ENCODE results near the gene NPC2.
A peak's percentile ranks its signal among the peaks of the same experiment; 100 is the strongest.

Gene NPC2

DNA sequence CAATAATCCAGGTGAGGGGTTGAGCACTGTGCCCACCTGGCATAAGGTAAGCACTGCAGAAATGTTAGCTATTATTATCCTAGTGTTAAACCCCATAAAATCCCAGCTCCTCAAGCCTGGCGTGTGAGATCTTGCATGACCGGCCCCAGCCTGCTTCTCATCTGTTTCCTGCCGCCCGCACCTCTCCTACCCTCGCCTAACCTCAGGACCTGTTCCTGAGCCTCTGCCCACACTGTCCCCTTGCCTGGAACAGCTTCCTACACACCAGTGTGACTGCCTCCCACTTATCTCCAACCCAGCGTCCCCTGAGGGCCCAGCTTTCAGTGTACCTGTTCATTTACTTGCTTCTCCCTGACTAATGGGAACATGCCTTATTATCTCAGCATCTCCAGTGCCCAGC, 25.1 kb upstream of the NPC2 start:
- no peak for DNase-seq

DNA sequence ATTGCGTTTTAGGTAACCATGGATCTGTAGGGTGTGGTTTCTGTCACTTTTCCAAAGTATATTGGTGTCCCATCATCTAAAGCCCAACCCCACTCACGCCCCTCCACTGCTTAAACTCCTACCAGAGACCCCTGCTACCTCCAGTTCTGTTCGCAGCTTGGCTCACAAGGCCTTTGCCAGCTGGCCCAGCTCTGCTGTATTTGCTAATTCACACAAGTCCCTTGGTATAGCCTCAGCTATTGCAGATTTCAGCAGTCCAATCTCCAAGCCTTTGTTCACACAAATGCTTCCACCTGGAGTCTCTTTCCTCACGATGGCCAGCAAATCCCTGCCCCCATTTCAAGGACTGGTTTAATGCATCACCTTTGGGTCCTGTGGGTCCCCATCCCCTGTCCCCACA, 24.6 kb upstream of the NPC2 start:
- DNase-seq = no peak

DNA sequence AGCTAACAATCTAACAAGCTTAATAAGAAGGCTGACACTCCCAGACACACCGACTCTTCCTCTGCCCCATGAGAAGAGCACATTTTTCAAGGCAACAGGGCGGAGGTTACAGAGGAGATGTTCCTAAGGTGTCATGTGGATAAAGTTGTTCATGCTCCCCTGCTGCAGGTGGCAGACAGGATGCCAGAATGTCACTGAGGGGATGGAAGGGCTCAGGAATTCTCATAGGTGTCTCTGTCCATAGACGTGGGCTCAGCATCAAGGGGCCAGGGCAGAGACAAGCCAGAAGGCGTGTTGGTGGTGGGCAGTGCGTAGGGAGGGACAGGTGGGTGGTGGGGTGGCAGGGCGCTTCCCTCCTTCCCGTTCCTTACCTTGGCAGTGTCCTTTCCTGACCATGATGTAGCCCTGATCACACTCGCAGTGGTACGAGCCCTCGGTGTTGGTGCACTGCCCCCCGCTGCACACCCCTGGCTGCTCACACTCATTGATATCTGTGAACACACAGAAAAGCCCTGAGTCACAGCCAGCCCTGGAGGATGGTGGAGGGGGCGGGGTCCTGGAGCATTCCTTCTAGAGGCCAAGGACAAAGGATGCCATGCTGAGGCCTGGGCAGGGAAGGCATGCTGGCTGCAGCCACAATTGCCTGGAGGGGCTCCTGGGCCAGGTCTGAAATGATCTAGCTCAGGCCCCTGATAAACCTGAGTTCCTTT, 23.5 kb upstream of the NPC2 start:
- no peak for DNase-seq

DNA sequence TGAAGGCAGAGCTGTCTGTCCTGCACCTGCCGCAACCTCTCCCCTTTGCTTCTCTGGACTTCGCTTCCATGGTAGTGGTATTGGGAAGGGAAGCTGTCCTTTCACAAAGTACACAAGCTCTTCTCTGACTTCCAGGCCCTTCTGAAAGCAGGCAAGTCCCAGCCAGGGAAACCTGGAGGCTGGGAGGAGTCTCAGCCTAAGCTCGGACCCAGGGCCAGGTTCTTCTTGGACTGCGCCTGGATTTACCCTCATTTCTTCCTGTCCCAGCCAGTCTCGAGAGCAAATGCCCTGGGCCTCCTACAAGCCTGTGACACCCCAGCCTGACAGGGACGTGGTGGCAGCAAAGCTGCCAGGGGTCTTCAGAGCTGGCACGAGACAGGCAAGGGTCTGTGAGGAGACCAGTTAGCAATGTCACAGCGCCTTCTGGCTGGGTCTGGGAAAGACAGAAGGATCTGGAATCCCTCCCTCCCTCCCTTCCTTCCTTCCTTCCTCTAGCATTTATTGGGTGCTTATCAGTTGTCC, 22.8 kb upstream of the NPC2 start:
- DNase-seq = no peak

DNA sequence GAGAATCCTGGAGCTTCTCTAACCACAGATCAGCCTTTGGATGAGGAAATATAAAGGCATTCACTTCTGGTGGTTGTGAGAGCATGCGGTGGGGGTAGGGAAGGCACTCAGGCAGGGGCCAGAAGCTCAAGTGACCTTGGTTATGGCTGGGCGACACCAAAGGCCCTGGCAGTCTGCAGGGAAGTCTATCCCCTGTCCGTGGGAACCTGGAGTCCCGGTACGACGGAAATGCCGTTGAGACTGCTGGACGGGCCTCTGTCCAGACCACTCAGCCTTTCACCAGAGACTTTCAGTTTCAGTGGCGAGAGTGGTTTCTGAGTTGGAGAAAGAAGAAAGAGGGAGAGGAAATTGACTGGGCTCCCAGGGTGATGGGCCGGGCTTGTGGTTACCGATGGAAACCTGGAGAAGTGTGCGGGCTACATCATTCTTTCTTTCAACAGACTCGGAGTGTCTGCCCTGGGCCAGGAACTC, 21.4 kb upstream of the NPC2 start:
- DNase-seq = no peak

DNA sequence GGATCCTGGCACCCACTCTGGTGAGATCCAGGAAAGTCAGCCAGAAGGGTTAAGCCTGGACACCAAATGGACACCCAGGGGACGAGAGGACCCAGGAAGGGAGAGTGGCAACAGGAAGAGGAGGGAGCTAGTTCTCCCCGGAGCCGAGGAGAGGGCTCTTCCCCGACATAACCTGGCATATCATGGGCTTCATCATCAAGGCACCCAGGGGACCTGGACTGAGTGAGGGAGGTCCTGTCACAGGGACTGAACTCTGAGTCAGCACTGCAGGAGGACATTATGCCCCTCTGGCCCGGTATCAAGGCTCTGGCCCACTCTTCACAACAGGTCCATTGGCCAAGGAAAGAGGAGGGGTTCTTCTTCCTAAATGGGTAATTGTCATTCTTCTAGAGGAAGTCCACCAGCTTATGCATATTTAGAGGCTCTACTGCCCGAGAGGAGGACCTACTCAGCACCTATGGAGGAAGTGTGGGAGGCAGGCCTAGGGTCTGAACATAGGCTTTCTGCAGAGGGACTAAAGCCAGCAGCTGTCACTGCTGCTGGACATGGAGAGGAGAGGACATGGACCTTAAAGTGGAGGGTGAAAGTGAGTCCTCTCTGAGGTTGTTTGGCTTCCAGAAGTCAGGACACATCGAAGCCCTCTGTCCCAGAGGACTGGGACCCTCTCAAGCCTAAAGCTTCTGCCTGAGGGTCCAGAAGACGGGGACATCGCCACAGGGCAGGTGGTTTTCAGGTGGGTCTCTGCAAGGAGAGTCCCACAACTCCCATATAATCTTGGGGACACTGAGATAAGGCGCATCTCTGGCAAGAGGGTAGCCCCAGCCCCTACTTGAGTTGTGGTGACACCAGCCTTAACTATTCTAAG, 19.1 kb upstream of the NPC2 start:
- no peak for DNase-seq

DNA sequence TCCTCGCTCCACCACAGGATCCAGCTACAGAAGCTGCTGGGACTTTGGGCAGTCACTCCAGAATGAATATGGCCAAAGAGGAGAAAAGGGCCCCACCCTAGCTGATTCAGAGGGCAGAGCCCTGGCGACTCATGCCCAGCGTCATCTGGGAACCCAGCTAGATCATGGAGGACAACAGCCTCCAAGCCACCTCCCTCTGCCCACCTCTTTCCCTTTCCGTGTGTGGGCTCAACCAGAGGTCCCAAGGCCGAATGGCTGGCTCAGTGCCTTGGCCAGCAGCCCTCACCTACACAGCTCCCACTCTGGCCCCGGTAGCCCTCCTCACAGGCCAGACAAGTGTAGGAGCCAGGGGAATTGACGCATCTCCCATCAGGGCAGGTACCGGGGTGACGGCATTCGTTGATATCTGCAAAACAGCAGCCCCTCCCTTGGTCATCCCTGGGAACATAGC, 17.9 kb upstream of the NPC2 start:
- DNase-seq = no peak

DNA sequence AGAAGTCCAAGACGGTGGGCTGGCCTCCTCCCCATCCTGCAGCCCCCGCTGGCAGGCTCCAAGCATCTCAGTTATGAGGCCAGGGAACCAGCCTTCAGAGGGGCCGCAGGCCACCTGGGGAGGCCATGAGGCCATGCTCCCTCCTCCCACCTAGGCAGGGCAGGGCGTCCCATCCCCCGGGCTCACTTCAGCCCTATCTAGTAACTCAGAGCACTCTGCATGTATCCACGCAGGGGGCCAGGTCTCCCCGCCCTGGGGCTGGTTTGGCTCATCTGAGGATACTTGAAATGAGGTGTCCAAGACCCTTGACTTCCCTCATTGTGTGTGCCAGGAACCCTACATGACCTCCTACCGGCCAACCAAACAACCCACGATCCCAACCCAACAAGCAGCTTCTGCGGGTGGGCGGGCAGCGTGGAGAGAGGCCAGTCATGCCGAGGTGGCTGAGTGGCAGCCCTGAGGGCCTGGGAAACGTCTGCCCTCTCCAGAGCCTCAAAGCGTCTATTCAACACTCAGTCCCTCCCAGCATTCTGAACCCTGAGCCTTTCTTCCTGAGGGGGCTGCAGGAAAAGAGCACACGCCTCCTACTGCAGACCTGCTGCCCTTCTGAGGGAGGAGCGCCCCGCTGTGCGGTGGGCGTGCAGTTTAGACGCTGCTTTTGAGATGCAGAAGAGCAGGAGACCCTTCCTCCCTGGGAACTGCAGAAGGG, 17.3 kb upstream of the NPC2 start:
- no peak for DNase-seq

DNA sequence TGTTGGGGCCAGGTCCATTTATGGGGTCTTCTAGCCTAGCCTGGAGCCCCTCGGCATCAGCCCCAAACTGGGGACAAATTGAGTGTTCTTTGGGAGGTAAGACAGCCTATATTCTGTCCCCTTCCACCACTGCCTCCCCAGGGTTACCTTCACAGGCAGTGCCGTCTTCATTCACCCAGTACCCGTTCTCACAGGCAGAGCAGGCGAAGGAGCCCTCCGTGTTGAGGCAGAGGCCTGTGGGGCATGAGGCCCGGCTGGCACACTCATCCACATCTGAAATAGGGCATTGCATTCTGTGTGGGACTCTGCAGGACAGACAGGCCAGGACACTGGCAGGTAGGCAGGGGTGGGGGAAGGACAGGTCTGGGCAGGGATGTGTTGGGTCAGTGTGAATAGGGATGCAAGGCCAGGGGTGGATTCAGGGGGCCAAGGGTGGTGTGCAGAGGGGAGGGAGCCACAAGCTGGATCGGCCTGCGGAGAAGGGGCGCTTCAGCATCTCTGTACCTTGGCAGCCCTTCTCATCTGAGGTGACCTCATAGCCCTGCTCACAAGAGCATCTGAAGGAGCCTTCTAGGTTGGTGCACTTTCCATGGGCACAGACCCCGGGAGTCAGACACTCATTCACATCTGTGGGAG, 16.6 kb upstream of the NPC2 start:
- no peak for DNase-seq

DNA sequence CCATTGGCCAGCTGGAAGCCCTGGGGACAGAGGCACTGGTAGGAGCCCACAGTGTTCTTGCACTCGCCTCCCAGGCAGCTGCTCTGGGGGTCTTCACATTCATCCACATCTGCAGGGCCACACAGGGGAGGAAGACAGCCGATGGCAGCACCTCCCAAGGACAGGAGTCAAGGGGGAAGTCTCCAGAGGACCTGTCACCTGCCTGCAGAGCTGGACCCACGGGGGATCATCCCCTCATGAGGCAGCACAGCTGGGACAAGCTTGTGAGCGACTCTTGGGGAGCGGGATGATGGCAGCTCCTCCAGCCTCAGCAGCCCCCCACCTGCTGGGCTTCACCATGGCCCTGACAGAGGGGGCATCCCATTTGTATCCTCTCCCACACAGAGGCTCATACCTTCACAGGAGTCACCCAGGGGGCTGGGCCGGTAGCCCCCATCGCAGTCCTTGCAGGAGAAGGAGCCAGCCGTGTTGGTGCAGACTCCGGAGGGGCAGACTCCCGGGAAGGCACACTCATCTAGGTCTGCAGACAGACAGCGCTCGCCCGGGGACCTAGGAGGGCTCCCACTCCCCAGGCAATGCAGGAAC, 15.8 kb upstream of the NPC2 start:
- DNase-seq = no peak

DNA sequence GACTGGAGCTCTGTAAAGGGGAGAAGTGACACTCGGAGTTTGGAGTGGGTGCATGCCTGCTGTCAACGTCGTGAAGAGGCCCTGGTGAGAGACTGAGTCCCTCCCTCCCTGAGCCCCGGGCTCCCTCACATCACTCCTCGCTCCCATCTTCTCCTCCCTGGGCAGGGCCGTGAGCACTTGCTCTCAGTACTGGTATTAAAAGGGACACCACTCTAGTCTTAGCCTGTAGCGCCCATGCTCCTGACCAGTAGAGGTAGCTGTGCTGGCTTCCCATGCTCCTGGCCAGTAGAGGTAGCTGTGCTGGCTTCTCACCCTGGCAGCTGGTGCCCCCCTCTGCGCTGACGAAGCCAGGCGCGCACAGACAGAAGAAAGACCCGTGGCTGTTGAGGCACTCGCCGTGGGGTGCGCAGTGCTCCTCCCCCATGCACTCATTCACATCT, 15.2 kb upstream of the NPC2 start:
- DNase-seq = no peak

DNA sequence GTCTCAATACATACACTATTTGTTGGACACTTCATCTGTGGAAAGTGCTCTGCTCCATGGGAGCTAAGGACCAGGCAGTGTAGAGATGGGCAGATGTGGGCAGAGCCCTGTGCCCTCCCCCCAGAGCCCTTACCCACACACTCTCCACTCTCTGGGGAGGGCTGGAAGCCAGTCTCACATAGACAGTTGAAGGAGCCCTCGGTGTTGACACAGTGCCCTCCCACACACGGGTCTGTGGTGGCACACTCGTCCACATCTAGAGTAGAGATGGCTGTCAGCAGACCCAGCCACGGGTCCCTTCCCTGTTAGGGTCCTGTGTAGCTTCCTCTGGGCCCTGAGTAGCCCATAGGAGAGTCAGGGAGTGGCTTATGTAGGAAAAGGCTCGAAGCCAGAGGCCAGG, 14.7 kb upstream of the NPC2 start:
- DNase-seq = no peak

DNA sequence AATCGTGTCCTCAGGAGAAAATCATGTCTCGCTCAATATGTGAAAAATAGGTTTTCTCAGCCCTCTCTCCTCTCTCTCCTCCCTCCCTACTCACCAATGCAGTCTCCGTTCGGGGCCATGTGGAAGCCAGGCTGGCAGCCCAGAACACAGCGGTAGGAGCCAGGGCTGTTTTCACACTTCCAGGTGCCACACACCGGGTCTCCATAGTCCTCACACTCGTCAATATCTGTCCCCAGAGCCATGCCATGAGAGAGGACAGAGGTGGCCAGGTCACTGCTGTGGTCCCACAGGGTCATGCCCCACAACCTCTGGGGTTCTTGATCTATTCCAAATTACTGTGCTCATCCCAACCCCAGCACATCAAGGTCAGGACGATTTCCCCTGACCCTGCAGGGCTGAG, 14.0 kb upstream of the NPC2 start:
- DNase-seq = no peak

DNA sequence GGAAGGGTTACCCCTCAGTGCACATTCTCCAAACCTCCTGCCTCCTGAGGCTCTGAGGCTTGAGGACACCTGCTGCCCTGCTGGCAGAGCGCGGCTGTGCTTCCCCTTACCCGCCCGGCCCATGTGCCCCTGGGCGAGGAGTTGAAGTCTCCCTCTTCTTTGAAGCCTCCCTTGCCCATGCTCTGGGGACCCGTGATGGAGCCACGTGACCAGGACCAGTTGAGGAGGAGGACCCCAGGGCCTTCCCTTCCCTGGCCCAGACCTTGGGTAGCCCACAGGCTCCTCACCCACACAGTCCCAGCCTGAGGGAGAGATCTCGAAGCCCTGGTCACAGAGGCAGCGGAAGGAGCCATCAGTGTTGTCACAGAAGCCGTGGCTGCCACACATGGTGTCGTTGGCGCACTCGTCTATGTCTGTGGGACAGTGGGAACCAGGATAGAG, 13.3 kb upstream of the NPC2 start:
- DNase-seq = no peak

DNA sequence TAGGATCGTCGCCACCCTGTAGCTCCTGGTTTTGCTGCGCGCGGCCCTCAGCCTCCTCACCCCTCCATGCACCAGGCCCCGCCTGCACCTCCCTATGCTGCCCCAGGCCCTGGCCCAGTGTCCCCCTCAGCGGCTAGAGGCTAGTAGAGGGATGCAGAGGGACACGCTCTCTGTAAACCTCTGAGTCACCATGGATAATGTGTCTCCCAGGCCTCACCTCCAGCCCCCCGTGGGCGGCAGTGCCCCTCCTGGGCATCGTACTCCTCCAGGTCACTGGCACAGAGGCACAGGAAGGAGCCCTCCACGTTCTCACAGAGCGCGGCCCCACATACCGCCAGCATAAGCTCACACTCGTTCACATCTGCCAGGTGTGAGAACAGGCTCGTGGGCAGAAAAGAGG, 12.7 kb upstream of the NPC2 start:
- DNase-seq = no peak

DNA sequence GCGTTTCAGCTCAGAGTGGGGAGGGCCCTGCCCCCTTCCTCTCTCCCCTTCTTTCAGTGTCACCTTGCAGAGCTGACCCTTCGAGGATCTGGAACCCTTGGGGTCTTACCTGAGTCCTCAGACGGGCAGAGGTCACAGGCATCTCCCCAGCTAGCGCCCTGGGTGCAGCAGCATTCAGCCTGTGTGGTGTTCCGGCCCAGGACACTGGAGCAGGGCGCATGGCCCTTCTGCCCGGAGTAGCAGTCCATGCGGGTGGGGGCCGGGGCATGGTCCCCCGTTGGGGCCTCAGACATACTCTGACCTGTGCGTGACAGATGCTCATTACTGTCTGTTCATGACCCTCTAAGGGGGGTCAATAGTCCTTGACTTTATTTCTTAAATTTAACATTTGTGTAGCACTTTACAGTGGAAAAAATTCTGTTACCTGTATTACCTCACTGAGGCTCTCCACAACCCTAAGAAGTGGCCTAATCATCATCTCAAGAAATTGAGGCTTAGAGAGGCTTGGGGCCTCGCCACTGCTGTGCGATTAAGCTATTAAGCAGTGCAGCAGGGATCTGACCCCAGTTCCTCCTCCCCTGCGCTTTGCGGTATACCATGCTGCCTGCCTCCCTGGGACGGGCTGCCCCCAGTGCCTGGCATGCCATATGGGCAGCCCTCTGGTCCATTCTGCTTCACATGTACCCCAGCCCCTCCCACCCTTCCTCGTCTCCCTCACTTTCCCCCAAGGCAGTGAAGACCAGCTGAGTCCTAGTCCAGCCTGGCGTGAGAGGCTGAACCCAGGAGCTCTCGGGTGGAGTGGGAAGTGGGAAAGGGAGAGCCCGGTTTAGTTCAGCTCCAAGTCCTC, 12.0 kb upstream of the NPC2 start:
- no peak for DNase-seq

DNA sequence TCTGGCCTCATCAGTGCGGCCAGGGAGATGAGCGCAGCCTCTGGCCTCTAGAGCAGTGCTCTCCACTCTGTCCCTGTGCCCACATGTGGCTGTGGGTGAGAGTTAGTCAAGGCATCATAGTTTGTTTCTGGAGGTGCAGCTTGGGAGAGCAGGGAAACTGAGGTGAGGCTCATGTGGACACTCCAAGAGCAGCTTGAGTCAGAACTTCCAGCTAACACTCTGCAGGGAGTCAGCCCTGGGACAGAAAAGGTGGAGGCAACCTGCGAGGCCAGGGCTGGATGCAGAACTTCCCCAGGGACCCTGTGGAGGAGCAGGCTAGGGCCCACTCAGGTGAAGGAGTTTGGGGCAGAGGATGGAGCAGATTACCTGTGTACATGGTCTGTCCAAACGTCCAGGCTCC, 11.3 kb upstream of the NPC2 start:
- DNase-seq = no peak

DNA sequence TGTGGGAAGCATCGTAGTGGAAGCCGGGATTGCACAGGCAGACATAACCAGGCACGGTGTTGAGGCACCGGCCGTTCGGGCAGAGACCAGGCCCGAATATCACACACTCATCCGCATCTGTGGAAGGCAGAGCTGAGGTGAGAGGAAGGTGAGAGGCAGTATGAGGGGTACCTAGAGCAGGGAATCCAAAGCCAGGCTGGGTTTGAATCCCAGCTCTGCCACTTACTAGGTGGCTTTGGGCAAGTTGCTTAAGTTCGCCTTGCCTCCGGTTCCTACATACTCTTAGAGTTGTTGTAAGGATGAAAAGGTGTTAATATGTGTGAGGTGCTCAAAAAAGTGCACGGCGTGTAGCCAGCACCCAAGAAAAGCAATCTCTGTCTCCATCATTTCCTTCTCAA, 10.8 kb upstream of the NPC2 start:
- DNase-seq = no peak

DNA sequence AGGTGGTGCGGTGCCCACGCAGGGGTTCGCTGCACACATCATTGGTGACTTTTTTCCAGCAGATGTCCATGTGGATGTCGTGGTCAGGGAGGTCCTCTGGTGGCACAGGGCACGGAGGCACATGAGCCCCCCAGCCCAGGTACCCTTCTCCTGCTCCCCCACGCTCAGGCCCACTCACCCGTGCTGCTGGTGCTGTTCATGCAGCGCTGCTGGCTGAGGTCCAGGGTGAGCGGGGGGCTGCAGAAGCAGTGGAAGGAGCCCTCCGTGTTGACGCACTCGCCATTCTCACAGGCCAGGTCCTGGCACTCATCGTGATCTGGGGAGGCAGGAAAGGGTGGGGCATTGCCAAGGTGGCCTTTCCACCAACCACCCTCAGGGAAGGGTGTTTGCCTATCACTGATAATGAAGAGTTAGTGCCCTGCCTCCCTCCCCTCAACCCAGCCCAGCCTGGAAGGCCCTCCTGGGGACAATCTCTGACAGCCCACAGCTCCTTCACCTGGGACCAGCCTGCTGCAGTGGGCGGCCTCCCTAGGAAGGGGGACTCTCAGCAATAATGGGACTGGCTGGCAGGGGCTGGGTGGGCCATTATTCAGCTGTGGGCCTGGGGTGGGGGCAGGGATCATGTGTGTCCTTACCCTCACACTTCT, 10.3 kb upstream of the NPC2 start:
- DNase-seq = no peak

DNA sequence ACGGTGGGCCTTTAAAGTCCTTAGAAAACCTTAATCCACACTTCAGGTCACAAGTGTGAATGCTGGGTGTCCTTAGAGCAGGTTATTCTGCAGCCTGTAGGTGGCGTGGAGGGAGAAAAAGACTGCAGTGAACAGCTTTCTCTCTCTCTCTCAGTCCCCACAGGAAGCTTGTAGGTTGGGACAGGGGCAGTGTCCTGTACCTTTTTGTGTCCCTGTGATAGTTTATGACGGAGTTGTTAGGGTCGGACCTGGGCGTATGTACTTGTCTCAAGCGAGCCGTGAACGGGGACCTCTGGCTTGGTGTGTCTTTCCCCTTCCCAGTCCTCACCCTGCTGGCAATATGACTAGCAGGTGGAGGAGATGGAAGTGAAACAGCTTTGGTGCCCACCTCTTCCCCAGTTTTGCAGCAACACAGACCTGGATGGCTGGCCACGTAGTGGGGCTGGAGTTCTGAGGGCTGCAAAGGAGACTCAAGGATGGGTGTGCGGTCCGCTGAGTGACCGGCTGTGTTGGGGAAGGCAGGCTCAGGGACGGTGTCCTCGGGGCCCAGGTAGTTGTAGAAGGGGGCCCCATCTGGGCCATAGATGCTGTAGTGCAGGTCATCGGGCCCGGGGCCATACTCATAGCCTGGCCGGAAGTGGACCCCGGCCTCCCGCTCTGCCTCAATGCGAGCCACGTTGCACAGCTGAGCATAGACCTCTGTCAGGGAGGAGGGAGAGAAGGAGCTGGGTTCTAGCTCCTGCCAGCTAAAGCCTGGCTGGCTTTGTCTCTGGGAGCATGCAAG, 9.3 kb upstream of the NPC2 start:
- DNase-seq = peak in 1 of 5 experiments; percentile 35
